ENCODE measurements around the gene HTR1B. TPM values are rescaled to one million over a fixed set of nuclear protein-coding genes. Genes with fewer than 3 reads are reported as not detected.

The HTR1B gene
- total RNA-seq, 1 experiment from 2014 or later = not detected

- H3K36me3 ChIP-seq (ENCODE audit: low read depth, low read length) = no peaks in the 10 kb centered on the region
- no peak overlapping the region for H3K4me3 ChIP-seq (ENCODE audit: low read length)
- H3K79me2 ChIP-seq (ENCODE audit: low read length) = no peaks in the 10 kb centered on the region
- DNase-seq (no peak), ATAC-seq (no peak)
- no peaks in the 10 kb centered on the region for H4K20me1 ChIP-seq (ENCODE audit: low read length)
- H3K9ac ChIP-seq (ENCODE audit: low read length) = no peak overlapping the region
- no TSS peak for BruUV-seq (replicated peaks)
- no peak overlapping the region for H2AFZ ChIP-seq (ENCODE audit: low read length)
- no peaks in the 10 kb centered on the region for H3K9me3 ChIP-seq (ENCODE audit: low read length)
- H3K9me2 ChIP-seq (replicated peaks; ENCODE audit: low read length) = no peaks in the 10 kb centered on the region
- POLR2A ChIA-PET (ENCODE audit: unreplicated experiment) = no interaction called here
- H3F3A ChIP-seq (ENCODE audit: low read length, unreplicated experiment) = no peaks in the 10 kb centered on the region
- no peak overlapping the region for H3K27ac ChIP-seq (ENCODE audit: low read length)
- CTCF ChIA-PET = no interaction called here
- TF ChIP-seq EZH2 (IDR thresholded peaks at IDR 0.05; ENCODE audit: low read length, unreplicated experiment) (no peak), EZH2phosphoT487 (IDR thresholded peaks at IDR 0.05; ENCODE audit: borderline replicate concordance, low read length) (no peak), CTCF (conservative IDR thresholded peaks at IDR 0.05; ENCODE audit: low read depth, low read length) (no peak)
- no peak overlapping the region for H3K4me2 ChIP-seq (ENCODE audit: low read length)
- no peaks in the 10 kb centered on the region for H3K27me3 ChIP-seq (ENCODE audit: low read length)
- intact Hi-C loops (cut with micrococcal nuclease) = no loop called here
- H3K4me1 ChIP-seq (ENCODE audit: insufficient read depth, low read length) = no peaks in the 10 kb centered on the region
Observed at GRCh38 chr6:77502981-77503380, 39.7 kb upstream of the HTR1B start.

GRCh38 chr6:77492530-77492929 lies 29.2 kb upstream of the HTR1B start:
- ChIA-PET POLR2A (ENCODE audit: unreplicated experiment) (no interaction called here), CTCF (no interaction called here)
- ATAC-seq (peak; percentile 53), DNase-seq (peak; percentile 43)
- Histone ChIP-seq H3K4me2 (ENCODE audit: low read length) (no peak overlapping the region), H3K79me2 (ENCODE audit: low read length) (no peaks in the 10 kb centered on the region), H3K4me3 (ENCODE audit: low read length) (no peak overlapping the region), H2AFZ (ENCODE audit: low read length) (no peak overlapping the region), H4K20me1 (ENCODE audit: low read length) (no peaks in the 10 kb centered on the region), H3K9me2 (replicated peaks; ENCODE audit: low read length) (no peaks in the 10 kb centered on the region), H3K36me3 (ENCODE audit: low read depth, low read length) (no peaks in the 10 kb centered on the region), H3K9ac (ENCODE audit: low read length) (no peak overlapping the region), H3K4me1 (ENCODE audit: insufficient read depth, low read length) (no peaks in the 10 kb centered on the region; the same call in 1 of the 2 replicates), H3K9me3 (ENCODE audit: low read length) (no peaks in the 10 kb centered on the region), H3K27me3 (ENCODE audit: low read length) (no peaks in the 10 kb centered on the region), H3K27ac (ENCODE audit: low read length) (no peak overlapping the region), H3F3A (ENCODE audit: low read length, unreplicated experiment) (no peaks in the 10 kb centered on the region)
- TF ChIP-seq EZH2 (IDR thresholded peaks at IDR 0.05; ENCODE audit: low read length, unreplicated experiment) (no peak), EZH2phosphoT487 (IDR thresholded peaks at IDR 0.05; ENCODE audit: borderline replicate concordance, low read length) (no peak), CTCF (conservative IDR thresholded peaks at IDR 0.05; ENCODE audit: low read depth, low read length) (no peak)
- intact Hi-C loops (cut with micrococcal nuclease) = loop anchor here (2.0 kb wide), 1 partner anchor 42 kb away; no protein-coding TSS in a partner anchor
- BruUV-seq (replicated peaks) = no TSS peak

- no peaks in the 10 kb centered on the region for H4K20me1 ChIP-seq (ENCODE audit: low read length)
- no peaks in the 10 kb centered on the region for H3K79me2 ChIP-seq (ENCODE audit: low read length)
- H3K9me2 ChIP-seq (replicated peaks; ENCODE audit: low read length) = no peaks in the 10 kb centered on the region
- POLR2A ChIA-PET (ENCODE audit: unreplicated experiment) = no interaction called here
- H3K27ac ChIP-seq (ENCODE audit: low read length) = peak overlapping the region; percentile 19
- CTCF ChIA-PET = no interaction called here
- DNase-seq (peak; percentile 48), ATAC-seq (peak; percentile 59)
- H3K4me3 ChIP-seq (ENCODE audit: low read length) = no peak overlapping the region
- no peaks in the 10 kb centered on the region for H3F3A ChIP-seq (ENCODE audit: low read length, unreplicated experiment)
- no peak overlapping the region for H3K4me2 ChIP-seq (ENCODE audit: low read length)
- 0 out of 2 replicates have a peak overlapping the region, but pooled peaks have one; percentile 9 for H2AFZ ChIP-seq (ENCODE audit: low read length)
- H3K9me3 ChIP-seq (ENCODE audit: low read length) = no peaks in the 10 kb centered on the region
- no peak overlapping the region for H3K9ac ChIP-seq (ENCODE audit: low read length)
- intact Hi-C loops (cut with micrococcal nuclease) = no loop called here
- H3K4me1 ChIP-seq (ENCODE audit: insufficient read depth, low read length) = no peaks in the 10 kb centered on the region; the same call in 1 of the 2 replicates
- no TSS peak for BruUV-seq (replicated peaks)
- TF ChIP-seq CTCF (conservative IDR thresholded peaks at IDR 0.05; ENCODE audit: low read depth, low read length) = no peak
- TF ChIP-seq EZH2phosphoT487 (IDR thresholded peaks at IDR 0.05; ENCODE audit: borderline replicate concordance, low read length) = no peak
- no peak for TF ChIP-seq EZH2 (IDR thresholded peaks at IDR 0.05; ENCODE audit: low read length, unreplicated experiment)
- no peaks in the 10 kb centered on the region for H3K27me3 ChIP-seq (ENCODE audit: low read length)
- no peaks in the 10 kb centered on the region for H3K36me3 ChIP-seq (ENCODE audit: low read depth, low read length)
Observed at GRCh38 chr6:77487808-77488425, 24.6 kb upstream of the HTR1B start.
